Mucosa of gallbladder (tissue), 1 donor: Measurements from ENCODE around the gene ALDH1B1. TPM values are rescaled to one million over a fixed set of nuclear protein-coding genes. Genes with fewer than 3 reads are reported as not detected.

Source experiments
- DNase-seq: peaks from one replicate; pipeline ENCODE4 v3.0.0-alpha.2; 2020; ENCODE audit warnings: low spot score
- total RNA-seq: library from RNA; stranded (reverse); gene quantifications from one replicate; pipeline ENCODE4 v1.2.1, GENCODE V29; 2021
- donor health status: DM: no; HTN: no; CAD: no.

Gene ALDH1B1
- total RNA-seq, 1 donor from 2014 or later, result 146 TPM

DNA sequence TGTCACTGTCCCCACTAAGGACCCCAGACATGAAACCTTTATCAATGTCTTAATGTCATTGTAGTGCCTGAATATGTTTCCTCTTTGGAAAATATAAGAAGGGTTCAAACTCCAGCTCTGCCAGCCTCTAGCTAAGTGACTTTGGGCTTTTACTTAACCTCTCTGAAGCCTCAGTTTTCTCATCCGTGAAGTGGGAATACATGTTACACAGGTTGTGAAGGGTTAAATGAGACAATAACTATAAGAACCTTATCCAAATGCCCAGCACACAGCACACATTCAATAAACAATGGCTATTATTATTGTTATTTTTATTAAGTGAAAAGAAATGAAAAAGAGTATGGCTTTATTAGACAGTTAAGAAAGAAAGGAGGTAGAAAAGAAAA is 47.4 kb downstream of the ALDH1B1 start:
- DNase-seq, result no peak

DNA sequence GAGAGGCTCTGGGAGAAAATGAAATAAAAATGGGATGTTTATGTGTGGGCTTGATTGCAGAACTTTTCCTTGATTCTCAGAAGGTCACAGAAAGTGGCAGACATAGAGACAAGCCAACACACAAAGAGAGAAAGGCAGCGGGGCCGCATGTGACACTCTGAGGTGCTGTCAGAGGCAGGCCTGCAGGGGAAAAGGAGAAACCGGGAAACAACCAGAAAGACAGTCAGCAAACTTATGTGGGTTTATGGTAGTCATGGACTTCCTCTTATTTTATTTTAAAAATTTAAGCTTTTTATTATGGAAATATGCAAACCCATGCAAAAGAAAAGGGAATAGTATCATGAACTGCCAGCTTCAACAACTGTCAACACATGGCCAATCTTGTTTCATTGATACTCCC is 48.0 kb downstream of the ALDH1B1 start:
- DNase-seq, result no peak

DNA sequence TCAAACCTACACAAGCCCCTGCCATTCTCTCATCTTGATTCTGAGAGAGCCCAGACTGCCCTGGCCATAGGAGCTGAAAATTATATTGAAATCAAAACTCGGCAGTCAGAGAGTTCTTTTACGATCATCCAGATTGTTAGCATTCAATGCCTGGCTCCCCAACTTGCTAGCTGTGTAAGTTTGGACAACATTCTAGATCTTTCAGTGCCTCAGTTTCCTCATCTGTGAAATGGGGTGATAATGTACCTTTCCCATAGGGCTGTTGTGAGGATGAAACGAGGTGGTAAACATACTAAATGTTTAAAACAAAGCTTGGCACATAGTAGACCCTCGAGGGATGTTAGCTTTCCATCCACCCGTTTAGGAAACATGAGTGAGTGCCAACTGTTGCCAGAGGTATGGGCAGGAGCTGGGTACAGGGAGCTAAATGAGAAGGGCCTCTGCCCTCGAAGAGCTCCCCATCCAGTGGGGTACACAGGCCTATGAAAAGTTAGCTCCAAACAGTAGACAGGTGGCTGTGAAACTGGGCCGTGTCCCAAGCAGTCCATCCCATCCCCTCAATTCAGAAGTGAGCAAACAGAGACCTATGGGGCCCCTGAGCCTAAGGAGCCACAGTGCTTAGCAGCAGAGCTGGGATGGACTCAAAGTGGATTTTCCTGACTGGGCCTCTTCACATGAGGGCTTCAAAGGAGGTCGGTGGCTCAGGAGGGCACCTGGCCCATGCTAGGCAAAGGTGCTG is 49.0 kb downstream of the ALDH1B1 start:
- DNase-seq, result no peak

- no peak for DNase-seq
These were observed 50.1 kb downstream of the ALDH1B1 start for GRCh38 chr9:38442473-38443096.

DNA sequence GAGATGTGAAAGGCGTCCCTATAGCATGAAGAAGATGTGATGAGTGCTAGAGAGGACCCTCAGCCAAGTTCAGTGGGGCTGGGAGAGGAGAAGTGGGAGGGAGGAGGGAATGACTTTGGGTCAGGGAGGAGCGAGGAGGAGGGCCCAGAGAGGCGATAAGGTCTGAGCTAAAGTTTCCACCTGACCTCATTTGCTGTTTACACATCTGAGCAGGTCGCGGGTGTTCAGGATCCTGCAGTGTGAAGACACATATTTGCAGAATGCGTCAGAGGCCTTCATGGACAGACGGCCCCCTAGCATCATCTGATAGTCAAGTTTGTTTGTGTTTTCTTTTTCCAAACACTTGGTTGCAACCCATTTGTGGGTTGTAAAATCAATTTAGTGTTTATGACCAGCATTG is 50.7 kb downstream of the ALDH1B1 start:
- peak; percentile 55 for DNase-seq

DNA sequence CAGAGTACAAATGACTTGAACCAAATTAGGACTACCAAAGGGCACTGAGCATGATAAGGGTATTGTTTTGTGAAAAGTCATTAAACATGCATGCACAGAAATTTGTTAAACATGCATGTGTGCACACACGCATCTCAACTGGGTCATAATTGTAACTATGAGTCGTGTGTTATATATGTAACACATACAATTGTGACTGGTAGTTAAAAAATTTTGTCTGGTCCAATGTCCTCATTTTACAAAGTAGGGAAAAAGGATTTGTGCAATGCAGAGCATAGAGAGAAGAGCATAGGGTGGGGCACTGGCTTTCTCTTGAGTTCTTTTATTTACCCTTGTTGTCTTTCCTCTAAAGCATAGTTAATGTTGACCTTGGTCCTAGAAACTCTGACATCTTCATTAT is 51.1 kb downstream of the ALDH1B1 start:
- no peak for DNase-seq

DNA sequence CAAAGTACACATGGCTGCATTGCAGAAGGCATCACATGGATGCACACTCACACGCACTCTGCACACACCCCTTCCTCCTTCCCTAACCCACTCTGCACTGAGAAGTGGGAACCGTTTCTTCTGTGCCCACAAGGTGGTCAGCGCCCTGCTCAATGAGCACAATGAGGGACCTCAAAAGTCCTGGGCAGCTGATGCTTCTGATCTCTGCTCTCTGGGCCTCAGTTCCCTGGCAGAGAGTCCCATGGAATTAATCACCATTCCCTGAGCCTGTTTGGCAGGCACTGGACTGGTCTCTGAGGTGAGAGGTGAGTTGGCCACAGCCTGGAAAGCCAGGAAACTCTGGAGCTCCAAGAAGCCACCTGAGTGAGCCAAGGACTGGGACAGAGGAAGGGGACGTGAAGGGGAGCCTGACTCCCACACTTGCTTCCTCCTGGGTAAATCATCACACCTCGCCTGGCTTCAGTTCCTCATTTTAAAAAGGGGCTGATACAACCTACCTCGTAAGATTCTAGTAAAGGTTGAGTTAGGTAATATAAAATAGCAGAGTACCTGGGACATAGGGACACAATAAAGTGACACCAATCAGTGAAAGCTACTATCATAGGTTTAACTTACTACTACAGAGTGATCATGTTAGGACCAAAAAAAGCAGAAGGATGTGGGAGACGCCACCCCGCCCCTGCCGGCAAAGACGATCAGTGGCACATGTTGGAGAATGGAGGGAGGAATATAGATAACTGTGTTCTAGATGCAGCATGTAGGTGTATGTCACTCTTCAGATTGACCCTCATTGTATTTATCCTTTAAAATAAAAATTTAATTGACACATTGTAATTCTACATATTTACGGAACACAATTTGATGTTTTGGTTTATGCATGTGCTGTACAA is 52.9 kb downstream of the ALDH1B1 start:
- DNase-seq, result no peak

GRCh38 chr9:38447703-38448102 is 55.2 kb downstream of the ALDH1B1 start:
- no peak for DNase-seq

Other genes with a start within 250 kb of the ALDH1B1 start
- gene IGFBPL1, start 31.8 kb downstream of the ALDH1B1 start, total RNA-seq, result 6.3 TPM
- 11.8 TPM for gene ANKRD18A, start 227.9 kb downstream of the ALDH1B1 start, total RNA-seq